ENCODE results near the gene LONP1. TPM values are rescaled to one million over a fixed set of nuclear protein-coding genes. Genes with fewer than 3 reads are reported as not detected.

LONP1 gene
- polyA plus RNA-seq, 1 of the 3 experiments (the other 2 are of a cell fraction), result 111 TPM

- Histone ChIP-seq H3K4me2 (no peak overlapping the region), H3K4me3 (ENCODE audit: low read depth in 2 of 2, low read length in 1 of 2) (no peak overlapping the region), H3K36me3 (replicated peaks in 1 of 2; ENCODE audit: control insufficient read depth in 1 of 2, insufficient read depth in 2 of 2, low read length in 1 of 2) (peaks cover 19 to 72% of the 10 kb centered on the region in 2 experiments), H3K9ac (no peak overlapping the region), H2AFZ (ENCODE audit: low read depth) (no peak overlapping the region), H3K27ac (ENCODE audit: low read depth in 2 of 2, low read length in 1 of 2) (no peak overlapping the region), H3K27me3 (ENCODE audit: insufficient read depth) (no peaks in the 10 kb centered on the region), H4K20me1 (ENCODE audit: insufficient read depth) (peaks cover 70% of the 10 kb centered on the region), H3F3A (replicated peaks; ENCODE audit: insufficient read depth) (peaks cover 44% of the 10 kb centered on the region), H3K9me2 (no peaks in the 10 kb centered on the region), H3K4me1 (ENCODE audit: control insufficient read depth in 1 of 2, insufficient read depth in 2 of 2, low read depth in 1 of 2, low read length in 1 of 2) (peaks cover 0 to 28% of the 10 kb centered on the region in 2 experiments; a peak in 1 of 4 replicates), H3K9me3 (no peaks in the 10 kb centered on the region), H3K79me2 (ENCODE audit: insufficient read depth) (peaks cover 56% of the 10 kb centered on the region)
- TF ChIP-seq SIN3A (IDR thresholded peaks at IDR 0.05; ENCODE audit: borderline replicate concordance, low read depth, low read length) (no peak), SMC3 (IDR thresholded peaks at IDR 0.05; ENCODE audit: low read depth, low read length) (no peak), NFIC (IDR thresholded peaks at IDR 0.05; ENCODE audit: borderline replicate concordance) (no peak), MAX (IDR thresholded peaks at IDR 0.05; ENCODE audit: low read depth) (no peak), FOXJ3 (CRISPR knock-in tag; IDR thresholded peaks at IDR 0.05) (no peak), EZH2phosphoT487 (IDR thresholded peaks at IDR 0.05; ENCODE audit: borderline replicate concordance, low read depth) (no peak), RXRA (IDR thresholded peaks at IDR 0.05; ENCODE audit: borderline replicate concordance, low read depth) (no peak)
- TF ChIP-seq, protein P1, sequence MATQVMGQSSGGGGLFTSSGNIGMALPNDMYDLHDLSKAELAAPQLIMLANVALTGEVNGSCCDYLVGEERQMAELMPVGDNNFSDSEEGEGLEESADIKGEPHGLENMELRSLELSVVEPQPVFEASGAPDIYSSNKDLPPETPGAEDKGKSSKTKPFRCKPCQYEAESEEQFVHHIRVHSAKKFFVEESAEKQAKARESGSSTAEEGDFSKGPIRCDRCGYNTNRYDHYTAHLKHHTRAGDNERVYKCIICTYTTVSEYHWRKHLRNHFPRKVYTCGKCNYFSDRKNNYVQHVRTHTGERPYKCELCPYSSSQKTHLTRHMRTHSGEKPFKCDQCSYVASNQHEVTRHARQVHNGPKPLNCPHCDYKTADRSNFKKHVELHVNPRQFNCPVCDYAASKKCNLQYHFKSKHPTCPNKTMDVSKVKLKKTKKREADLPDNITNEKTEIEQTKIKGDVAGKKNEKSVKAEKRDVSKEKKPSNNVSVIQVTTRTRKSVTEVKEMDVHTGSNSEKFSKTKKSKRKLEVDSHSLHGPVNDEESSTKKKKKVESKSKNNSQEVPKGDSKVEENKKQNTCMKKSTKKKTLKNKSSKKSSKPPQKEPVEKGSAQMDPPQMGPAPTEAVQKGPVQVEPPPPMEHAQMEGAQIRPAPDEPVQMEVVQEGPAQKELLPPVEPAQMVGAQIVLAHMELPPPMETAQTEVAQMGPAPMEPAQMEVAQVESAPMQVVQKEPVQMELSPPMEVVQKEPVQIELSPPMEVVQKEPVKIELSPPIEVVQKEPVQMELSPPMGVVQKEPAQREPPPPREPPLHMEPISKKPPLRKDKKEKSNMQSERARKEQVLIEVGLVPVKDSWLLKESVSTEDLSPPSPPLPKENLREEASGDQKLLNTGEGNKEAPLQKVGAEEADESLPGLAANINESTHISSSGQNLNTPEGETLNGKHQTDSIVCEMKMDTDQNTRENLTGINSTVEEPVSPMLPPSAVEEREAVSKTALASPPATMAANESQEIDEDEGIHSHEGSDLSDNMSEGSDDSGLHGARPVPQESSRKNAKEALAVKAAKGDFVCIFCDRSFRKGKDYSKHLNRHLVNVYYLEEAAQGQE (IDR thresholded peaks at IDR 0.05; ENCODE audit: low read depth, low read length), result no peak
- peak; percentile 21 for DNase-seq
- POLR2A ChIA-PET, result no interaction called here
- CTCF ChIA-PET, result no interaction called here
- 90% methylated on average over 4 of the region's 8 CpGs for WGBS (ENCODE audit: low lambda C conversion rate)
These were observed 24.8 kb downstream of the LONP1 start for GRCh38 chr19:5694956-5695648.

- Histone ChIP-seq H3F3A (replicated peaks; ENCODE audit: insufficient read depth) (peaks cover 40% of the 10 kb centered on the region), H3K79me2 (ENCODE audit: insufficient read depth) (peaks cover 53% of the 10 kb centered on the region), H3K9me2 (no peaks in the 10 kb centered on the region), H3K27ac (ENCODE audit: low read depth in 2 of 2, low read length in 1 of 2) (no peak overlapping the region), H2AFZ (ENCODE audit: low read depth) (no peak overlapping the region), H3K9me3 (no peaks in the 10 kb centered on the region), H3K4me1 (ENCODE audit: control insufficient read depth in 1 of 2, insufficient read depth in 2 of 2, low read depth in 1 of 2, low read length in 1 of 2) (peaks cover 0 to 28% of the 10 kb centered on the region in 2 experiments; a peak in 1 of 4 replicates), H3K36me3 (replicated peaks in 1 of 2; ENCODE audit: control insufficient read depth in 1 of 2, insufficient read depth in 2 of 2, low read length in 1 of 2) (peaks cover 12 to 71% of the 10 kb centered on the region in 2 experiments), H3K9ac (no peak overlapping the region), H3K4me3 (ENCODE audit: low read depth in 2 of 2, low read length in 1 of 2) (no peak overlapping the region), H3K27me3 (ENCODE audit: insufficient read depth) (no peaks in the 10 kb centered on the region), H3K4me2 (no peak overlapping the region), H4K20me1 (ENCODE audit: insufficient read depth) (peaks cover 70% of the 10 kb centered on the region)
- whole genome bisulfite sequencing (ENCODE audit: low lambda C conversion rate), result 97% methylated on average over 30 of the region's 45 CpGs
- ChIA-PET CTCF (no interaction called here), POLR2A (no interaction called here)
- TF ChIP-seq EZH2phosphoT487 (IDR thresholded peaks at IDR 0.05; ENCODE audit: borderline replicate concordance, low read depth), result no peak
- peak; percentile 7 for TF ChIP-seq POLR2AphosphoS5 (IDR thresholded peaks at IDR 0.05; ENCODE audit: low read depth, low read length)
- peak; percentile 34 for DNase-seq
These were observed 25.6 kb downstream of the LONP1 start for GRCh38 chr19:5694167-5694955.
